ENCODE measurements around the gene SYNGR3. TPM values are rescaled to one million over a fixed set of nuclear protein-coding genes. Genes with fewer than 3 reads are reported as not detected.

The SYNGR3 gene
- total and polyA plus RNA-seq, 9 donors, result 0.42 to 4.0 (median 0.87) TPM

GRCh38 chr16:2038382-2039231, 48.8 kb downstream of the SYNGR3 start:
- no peaks in the 10 kb centered on the region for H3K27me3 ChIP-seq
- 14 to 28% (median 23%) methylated on average over 28 to 41 of the region's 41 CpGs for WGBS, 3 donors
- intact Hi-C loops (cut with DNase I), result no loop called here
- no peaks in the 10 kb centered on the region for H3K9me3 ChIP-seq
- H3K27ac ChIP-seq, result peak overlapping the region; percentile 75 to 92
- H3K36me3 ChIP-seq, result no peaks in the 10 kb centered on the region
- peak; percentile 76 to 88 (median 86) for DNase-seq
- peaks cover 67% of the 10 kb centered on the region for H3K4me1 ChIP-seq (ENCODE audit: insufficient read depth)
- H3K4me3 ChIP-seq, result peak overlapping the region; percentile 2
- no peak for TF ChIP-seq POLR2A (IDR thresholded peaks at IDR 0.05)
- TF ChIP-seq, protein P1, sequence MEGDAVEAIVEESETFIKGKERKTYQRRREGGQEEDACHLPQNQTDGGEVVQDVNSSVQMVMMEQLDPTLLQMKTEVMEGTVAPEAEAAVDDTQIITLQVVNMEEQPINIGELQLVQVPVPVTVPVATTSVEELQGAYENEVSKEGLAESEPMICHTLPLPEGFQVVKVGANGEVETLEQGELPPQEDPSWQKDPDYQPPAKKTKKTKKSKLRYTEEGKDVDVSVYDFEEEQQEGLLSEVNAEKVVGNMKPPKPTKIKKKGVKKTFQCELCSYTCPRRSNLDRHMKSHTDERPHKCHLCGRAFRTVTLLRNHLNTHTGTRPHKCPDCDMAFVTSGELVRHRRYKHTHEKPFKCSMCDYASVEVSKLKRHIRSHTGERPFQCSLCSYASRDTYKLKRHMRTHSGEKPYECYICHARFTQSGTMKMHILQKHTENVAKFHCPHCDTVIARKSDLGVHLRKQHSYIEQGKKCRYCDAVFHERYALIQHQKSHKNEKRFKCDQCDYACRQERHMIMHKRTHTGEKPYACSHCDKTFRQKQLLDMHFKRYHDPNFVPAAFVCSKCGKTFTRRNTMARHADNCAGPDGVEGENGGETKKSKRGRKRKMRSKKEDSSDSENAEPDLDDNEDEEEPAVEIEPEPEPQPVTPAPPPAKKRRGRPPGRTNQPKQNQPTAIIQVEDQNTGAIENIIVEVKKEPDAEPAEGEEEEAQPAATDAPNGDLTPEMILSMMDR (IDR thresholded peaks at IDR 0.05), result no peak
- TF ChIP-seq EP300 (IDR thresholded peaks at IDR 0.05), result no peak

DNA sequence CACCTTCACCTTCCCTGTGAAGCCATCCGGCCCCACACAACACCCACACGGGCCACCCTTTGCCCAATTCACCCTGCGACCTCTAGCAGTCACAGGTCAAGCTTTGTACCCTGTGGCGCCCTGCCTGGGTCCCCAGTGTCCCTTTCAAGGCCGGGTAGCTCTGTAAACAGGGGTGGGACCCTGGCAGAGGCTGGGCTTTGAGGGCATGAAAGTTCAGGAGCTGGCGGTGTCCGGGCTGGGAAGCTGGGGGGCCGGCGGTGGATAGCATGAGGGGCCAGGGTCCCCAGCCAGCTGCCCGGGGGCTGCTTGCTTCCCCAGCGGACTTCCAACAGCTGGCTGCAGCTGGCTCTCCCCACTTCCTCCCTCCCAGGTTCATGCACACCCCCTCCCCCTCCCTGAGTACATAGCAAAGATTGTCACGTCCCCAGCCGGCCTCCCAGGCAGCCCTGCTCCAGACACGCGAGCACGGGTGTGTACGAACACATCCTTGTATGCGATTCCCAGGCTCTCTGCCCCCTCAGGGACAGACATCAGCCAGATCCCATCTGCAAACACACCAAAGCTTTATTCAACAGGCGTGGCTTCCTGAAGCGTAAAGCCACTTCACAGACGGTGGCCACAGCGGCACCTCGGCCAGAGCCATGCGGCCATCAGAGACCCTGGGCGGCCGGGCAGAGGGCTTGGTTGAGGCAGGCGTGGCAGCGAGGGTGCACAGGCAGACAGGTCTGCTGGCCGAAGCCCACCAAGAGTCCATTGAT, 49.7 kb downstream of the SYNGR3 start:
- Histone ChIP-seq H3K36me3 (no peaks in the 10 kb centered on the region), H3K4me3 (no peak overlapping the region), H3K9me3 (no peaks in the 10 kb centered on the region), H3K4me1 (ENCODE audit: insufficient read depth) (peaks cover 63% of the 10 kb centered on the region), H3K27me3 (no peaks in the 10 kb centered on the region), H3K27ac (peak overlapping the region; percentile 75 to 92)
- TF ChIP-seq, protein P1 (IDR thresholded peaks at IDR 0.05), result no peak
- TF ChIP-seq POLR2A (IDR thresholded peaks at IDR 0.05) (no peak), EP300 (IDR thresholded peaks at IDR 0.05) (no peak)
- WGBS, 3 donors, result 20 to 30% (median 30%) methylated on average over 29 of the region's 29 CpGs
- intact Hi-C loops (cut with DNase I), result no loop called here
- peak; percentile 90 to 97 (median 92) for DNase-seq

GRCh38 chr16:2040041-2040786, 50.4 kb downstream of the SYNGR3 start:
- DNase-seq, result peak in 3 of 5 donors; percentile 62 to 63 (median 62)
- Histone ChIP-seq H3K9me3 (no peaks in the 10 kb centered on the region), H3K4me3 (no peak overlapping the region), H3K27ac (peak overlapping the region; percentile 75 to 92), H3K4me1 (ENCODE audit: insufficient read depth) (peaks cover 56% of the 10 kb centered on the region), H3K36me3 (no peaks in the 10 kb centered on the region), H3K27me3 (no peaks in the 10 kb centered on the region)
- TF ChIP-seq, protein P1 (IDR thresholded peaks at IDR 0.05), result no peak
- TF ChIP-seq EP300 (IDR thresholded peaks at IDR 0.05), result no peak
- no peak for TF ChIP-seq POLR2A (IDR thresholded peaks at IDR 0.05)
- intact Hi-C loops (cut with DNase I), result no loop called here
- WGBS, 3 donors, result 57 to 78% (median 76%) methylated on average over 24 of the region's 24 CpGs
